SK-N-SH treated with all-trans-retinoic acid at 6 μM for 48 hours (cell line): ENCODE measurements around the gene ZCCHC24.

Source experiments
- ESRRG ChIP-seq: fragments of 250-450 bp; sonication (Bioruptor Pico); IDR thresholded peaks from 2 replicates; pipeline ENCODE4 v1.6.1; 2021; ENCODE audit warnings: mild to moderate bottlenecking
- PPARA ChIP-seq: fragments of 250-450 bp; sonication (Bioruptor Pico); IDR thresholded peaks from 2 replicates; pipeline ENCODE4 v1.5.0; 2020; ENCODE audit warnings: mild to moderate bottlenecking, borderline replicate concordance
- ZNF70 ChIP-seq: fragments of 450-650 bp; formaldehyde crosslinking; IDR thresholded peaks from 2 replicates; pipeline ENCODE4 v1.5.0; 2020; ENCODE audit warnings: mild to moderate bottlenecking, moderate library complexity
- TF ChIP-seq, protein P1 (sequence below): fragments of 250-450 bp; sonication (Bioruptor Pico); IDR thresholded peaks from 2 replicates; pipeline ENCODE4 v1.5.1; 2021; ENCODE audit warnings: mild to moderate bottlenecking, moderate library complexity

DNA sequence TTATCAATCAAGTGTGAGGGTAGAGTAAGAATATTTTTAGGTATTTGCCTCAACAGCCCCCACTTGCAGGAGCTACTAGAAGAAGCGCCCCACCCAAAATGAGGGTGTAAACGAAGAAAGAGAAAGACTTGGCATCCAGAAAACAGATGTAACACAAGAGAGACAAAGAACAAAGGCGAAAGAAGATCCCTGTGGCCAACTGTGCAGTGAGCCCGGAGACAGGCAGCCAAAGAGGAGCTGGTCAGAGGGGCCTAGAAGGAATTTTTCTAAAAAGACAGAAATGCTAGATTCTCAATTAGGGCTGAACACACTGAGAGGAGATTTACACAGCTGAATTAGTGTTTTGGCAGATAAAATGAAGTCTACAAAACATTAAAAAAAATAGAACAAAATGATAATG lies 37.3 kb upstream of the ZCCHC24 start:
- TF ChIP-seq, protein P1, sequence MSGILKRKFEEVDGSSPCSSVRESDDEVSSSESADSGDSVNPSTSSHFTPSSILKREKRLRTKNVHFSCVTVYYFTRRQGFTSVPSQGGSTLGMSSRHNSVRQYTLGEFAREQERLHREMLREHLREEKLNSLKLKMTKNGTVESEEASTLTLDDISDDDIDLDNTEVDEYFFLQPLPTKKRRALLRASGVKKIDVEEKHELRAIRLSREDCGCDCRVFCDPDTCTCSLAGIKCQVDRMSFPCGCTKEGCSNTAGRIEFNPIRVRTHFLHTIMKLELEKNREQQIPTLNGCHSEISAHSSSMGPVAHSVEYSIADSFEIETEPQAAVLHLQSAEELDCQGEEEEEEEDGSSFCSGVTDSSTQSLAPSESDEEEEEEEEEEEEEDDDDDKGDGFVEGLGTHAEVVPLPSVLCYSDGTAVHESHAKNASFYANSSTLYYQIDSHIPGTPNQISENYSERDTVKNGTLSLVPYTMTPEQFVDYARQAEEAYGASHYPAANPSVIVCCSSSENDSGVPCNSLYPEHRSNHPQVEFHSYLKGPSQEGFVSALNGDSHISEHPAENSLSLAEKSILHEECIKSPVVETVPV, result no peak
- no peak for TF ChIP-seq ESRRG (CRISPR knock-in tag)
- no peak for TF ChIP-seq ZNF70 (CRISPR knock-in tag)
- TF ChIP-seq PPARA, result no peak
